Prostate gland (tissue), 2 donors: Measurements from ENCODE around the gene ILK.

Experiments
- CTCF ChIP-seq, 4 experiments: fragments of 200-600 bp in 2 of 4; fragments of 450-650 bp in 2 of 4; sonication (generic) in 2 of 4; IDR thresholded peaks; 1 replicate in 3 of 4; 2 replicates in 1 of 4; pipeline ENCODE4 v1.5.1; 2016 to 2019; ENCODE audit warnings: antibody characterized with exemption in 4 of 4, mild to moderate bottlenecking in 2 of 4, moderate library complexity in 2 of 4
- POLR2A ChIP-seq: fragments of 450-650 bp; IDR thresholded peaks from one replicate; pipeline ENCODE4 v1.6.1; 2016; ENCODE audit warnings: antibody characterized with exemption, mild to moderate bottlenecking

- no peak for TF ChIP-seq CTCF (IDR thresholded peaks at IDR 0.05)
- TF ChIP-seq POLR2A: no peak
These were observed 50.9 kb downstream of the ILK start for GRCh38 chr11:6654281-6655019.
